ENCODE results near the gene TLCD3B.
A peak's percentile ranks its signal among the peaks of the same experiment; 100 is the strongest.

Gene TLCD3B

DNA sequence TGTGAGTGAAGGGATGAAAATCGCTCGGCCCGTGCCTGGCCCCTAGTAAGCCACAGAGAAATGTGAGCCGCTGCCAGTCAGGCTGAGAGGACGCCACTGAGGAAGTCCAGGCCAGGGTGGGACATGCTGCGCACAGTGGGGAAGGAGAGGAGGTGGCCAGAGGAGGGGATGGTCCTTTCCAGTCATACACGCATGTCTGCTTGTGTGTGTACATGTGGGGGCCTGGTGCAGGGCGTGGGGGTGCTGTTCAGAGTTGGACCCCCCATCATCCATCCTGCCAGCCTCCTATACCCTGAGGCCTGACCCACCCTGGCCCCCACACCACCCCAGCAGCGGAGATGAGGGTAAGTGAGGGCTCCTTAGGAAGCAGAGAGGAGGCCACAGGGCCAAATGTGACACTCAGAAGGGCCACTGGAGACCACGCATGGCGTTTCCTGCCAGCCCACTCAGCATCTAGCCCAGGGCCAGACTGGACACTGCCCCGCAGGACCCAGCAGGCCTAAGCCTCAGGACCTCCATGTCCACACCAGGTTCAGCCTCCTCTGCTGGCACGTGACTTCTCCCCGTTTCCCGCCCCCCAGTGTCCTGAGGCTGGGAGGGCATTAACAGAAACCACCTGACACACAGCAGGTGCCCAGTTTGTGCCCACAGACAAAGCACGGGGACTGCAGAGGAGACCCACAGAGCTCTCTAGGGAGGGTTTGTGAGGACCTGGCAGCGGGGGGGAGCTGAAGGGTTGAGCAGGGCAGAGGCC is 27.2 kb downstream of the TLCD3B start:
- H3K4me3 ChIP-seq (ENCODE audit: low read depth in 1 of 2, low read length in 1 of 2), result no peak overlapping the region
- H3K27me3 ChIP-seq, result peaks cover 4% of the 10 kb centered on the region
- peaks cover 72% of the 10 kb centered on the region for H3K36me3 ChIP-seq
- H3K4me1 ChIP-seq (ENCODE audit: control insufficient read depth in 1 of 2, insufficient read depth in 1 of 2, low read depth in 1 of 2, low read length in 1 of 2), result no peaks in the 10 kb centered on the region
- TF ChIP-seq, protein P1, sequence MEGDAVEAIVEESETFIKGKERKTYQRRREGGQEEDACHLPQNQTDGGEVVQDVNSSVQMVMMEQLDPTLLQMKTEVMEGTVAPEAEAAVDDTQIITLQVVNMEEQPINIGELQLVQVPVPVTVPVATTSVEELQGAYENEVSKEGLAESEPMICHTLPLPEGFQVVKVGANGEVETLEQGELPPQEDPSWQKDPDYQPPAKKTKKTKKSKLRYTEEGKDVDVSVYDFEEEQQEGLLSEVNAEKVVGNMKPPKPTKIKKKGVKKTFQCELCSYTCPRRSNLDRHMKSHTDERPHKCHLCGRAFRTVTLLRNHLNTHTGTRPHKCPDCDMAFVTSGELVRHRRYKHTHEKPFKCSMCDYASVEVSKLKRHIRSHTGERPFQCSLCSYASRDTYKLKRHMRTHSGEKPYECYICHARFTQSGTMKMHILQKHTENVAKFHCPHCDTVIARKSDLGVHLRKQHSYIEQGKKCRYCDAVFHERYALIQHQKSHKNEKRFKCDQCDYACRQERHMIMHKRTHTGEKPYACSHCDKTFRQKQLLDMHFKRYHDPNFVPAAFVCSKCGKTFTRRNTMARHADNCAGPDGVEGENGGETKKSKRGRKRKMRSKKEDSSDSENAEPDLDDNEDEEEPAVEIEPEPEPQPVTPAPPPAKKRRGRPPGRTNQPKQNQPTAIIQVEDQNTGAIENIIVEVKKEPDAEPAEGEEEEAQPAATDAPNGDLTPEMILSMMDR (IDR thresholded peaks at IDR 0.05), result no peak
- no peaks in the 10 kb centered on the region for H3K9me3 ChIP-seq
- no peak overlapping the region for H3K27ac ChIP-seq

DNA sequence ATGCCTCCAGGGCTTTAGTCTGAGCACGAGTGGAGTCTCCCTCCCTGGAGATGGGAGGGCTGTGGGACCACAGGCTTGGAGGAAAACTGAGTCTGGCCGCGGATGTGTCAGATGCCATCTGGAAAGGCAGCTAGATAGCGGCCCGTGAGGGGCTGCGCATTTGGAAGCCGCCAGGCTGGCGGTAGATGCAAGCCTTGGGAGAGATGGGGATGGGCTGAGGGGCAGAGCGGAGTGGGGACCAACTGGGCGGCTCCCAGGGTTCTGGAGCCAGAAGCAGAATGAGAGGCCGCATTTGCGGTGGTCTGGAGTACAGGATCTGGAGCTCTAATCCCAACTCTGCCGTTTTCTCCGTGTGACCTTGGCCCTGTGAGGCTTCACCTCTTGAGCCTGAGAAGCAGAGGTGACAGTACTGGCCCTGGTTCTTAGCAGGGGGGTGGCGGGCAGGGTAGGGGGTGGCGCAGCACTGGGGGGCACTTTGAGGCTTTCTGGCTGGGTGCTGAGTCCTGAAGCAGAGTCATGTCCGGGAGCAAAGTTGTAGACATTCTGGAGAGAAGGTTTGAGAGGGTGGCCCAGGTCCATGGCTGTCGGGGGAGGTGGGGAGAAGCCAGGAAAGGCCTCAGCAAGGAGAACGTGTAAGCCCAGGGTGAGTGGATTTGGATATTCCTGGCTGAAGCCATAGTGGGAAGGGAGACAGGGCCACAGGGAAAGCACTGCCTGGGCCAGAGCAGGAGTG is 28.3 kb downstream of the TLCD3B start:
- H3K27me3 ChIP-seq, result no peaks in the 10 kb centered on the region
- TF ChIP-seq, protein P1 (IDR thresholded peaks at IDR 0.05), result no peak
- H3K36me3 ChIP-seq, result peaks cover 72% of the 10 kb centered on the region
- H3K4me3 ChIP-seq (ENCODE audit: low read depth in 1 of 2, low read length in 1 of 2), result no peak overlapping the region
- H3K4me1 ChIP-seq (ENCODE audit: control insufficient read depth in 1 of 2, insufficient read depth in 1 of 2, low read depth in 1 of 2, low read length in 1 of 2), result no peaks in the 10 kb centered on the region
- H3K9me3 ChIP-seq, result no peaks in the 10 kb centered on the region
- H3K27ac ChIP-seq, result no peak overlapping the region

DNA sequence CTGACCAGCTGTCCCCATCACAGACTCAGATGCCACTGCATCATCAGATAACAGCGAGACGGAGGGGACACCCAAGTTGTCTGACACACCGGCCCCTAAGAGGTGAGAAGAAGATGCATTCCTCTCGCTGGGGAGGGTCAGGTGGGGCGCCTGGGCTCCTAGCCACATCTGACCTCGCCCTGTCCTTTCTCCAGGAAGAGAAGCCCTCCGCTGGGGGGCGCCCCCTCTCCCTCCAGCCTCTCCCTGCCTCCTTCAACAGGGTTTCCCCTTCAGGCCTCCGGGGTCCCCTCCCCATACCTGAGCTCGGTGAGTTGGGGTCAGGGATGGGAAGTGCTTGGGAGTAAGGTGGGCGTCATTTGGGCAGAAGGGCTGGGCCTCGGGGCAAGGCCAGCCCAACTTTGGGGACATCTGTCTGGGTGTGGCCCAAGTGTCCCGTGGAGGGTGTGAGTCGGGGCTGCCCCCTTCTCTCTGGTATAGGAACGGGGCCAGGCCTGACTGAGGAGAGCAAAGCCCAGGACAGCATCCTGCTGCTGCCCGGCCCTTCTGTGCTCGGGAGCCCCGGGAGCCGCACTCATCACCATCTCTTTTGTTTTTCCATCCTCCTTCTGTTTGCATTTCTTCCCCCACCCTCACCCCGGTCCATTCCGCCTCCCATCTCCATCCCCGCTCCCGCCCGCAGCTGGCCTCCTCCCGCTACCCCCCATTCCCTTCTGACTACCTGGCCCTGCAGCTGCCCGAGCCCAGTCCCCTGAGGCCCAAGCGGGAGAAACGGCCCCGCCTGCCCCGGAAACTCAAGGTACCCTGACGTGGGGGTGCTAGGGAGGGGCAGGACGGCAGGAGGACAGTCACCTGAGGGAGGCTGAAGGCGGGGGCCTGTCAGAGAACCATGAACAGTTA is 30.1 kb downstream of the TLCD3B start:
- H3K36me3 ChIP-seq, result peaks cover 67% of the 10 kb centered on the region
- H3K4me3 ChIP-seq (ENCODE audit: low read depth in 1 of 2, low read length in 1 of 2), result no peak overlapping the region
- peaks cover 9% of the 10 kb centered on the region in 2 experiments for H3K4me1 ChIP-seq (ENCODE audit: control insufficient read depth in 1 of 2, insufficient read depth in 1 of 2, low read depth in 1 of 2, low read length in 1 of 2)

DNA sequence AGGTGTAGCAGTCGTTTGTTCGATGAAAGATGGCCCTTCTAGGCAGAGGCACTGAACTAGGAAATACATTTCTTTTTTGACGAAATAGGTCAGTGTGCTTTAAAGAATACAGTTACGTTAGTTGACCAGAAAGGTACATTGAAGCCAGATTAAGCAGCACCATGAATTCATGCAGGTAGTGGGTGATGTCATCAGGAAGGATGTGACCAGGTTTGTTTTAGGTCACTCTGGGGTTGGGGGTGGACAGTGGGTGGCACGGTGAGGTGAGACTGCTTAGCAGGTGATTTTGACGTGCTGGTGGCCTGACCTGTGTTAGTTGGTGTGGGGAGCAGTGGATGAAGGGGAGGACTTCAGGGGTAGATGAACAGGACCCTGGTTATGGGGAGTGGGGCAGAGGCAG is 31.5 kb downstream of the TLCD3B start:
- Histone ChIP-seq H3K36me3 (peaks cover 56% of the 10 kb centered on the region), H3K9me3 (no peaks in the 10 kb centered on the region), H3K27me3 (no peaks in the 10 kb centered on the region), H3K27ac (no peak overlapping the region), H3K4me1 (ENCODE audit: control insufficient read depth in 1 of 2, insufficient read depth in 1 of 2, low read depth in 1 of 2, low read length in 1 of 2) (peaks cover 16% of the 10 kb centered on the region in 2 experiments), H3K4me3 (ENCODE audit: low read depth in 1 of 2, low read length in 1 of 2) (no peak overlapping the region)
- TF ChIP-seq, protein P1 (IDR thresholded peaks at IDR 0.05), result no peak

More for the DNA sequence above, 30.1 kb downstream of the TLCD3B start:
- no peaks in the 10 kb centered on the region for H3K9me3 ChIP-seq
- no peaks in the 10 kb centered on the region for H3K27me3 ChIP-seq
- TF ChIP-seq, protein P1 (IDR thresholded peaks at IDR 0.05), result no peak
- H3K27ac ChIP-seq, result no peak overlapping the region

DNA sequence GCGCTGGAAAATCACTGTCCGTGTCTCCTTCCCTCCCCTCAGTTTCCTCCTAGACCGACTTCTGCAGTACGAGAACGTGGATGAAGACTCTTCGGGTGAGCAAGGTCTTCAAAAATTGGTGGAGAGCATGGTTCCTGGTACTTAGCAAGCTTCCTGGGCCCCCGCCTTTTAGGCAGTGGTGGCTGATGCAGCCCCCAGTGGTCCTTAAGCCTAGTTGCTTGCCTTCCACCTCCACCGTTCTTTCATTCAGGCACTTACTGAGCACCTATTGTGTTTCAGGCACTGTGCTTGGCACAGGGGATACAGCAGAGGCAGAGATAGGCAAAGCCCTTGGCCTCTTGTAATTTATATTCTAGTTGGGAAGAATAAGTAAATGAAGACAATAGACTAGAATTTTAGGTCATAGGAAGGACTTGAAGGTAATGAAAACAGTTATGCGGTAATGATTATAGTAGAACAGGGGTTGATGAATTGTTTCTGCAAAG is 34.3 kb downstream of the TLCD3B start:
- Histone ChIP-seq H3K36me3 (peaks cover 45% of the 10 kb centered on the region), H3K4me3 (ENCODE audit: low read depth in 1 of 2, low read length in 1 of 2) (peak overlapping the region; percentile 100), H3K27me3 (no peaks in the 10 kb centered on the region), H3K4me1 (ENCODE audit: control insufficient read depth in 1 of 2, insufficient read depth in 1 of 2, low read depth in 1 of 2, low read length in 1 of 2) (peaks cover 19 to 25% of the 10 kb centered on the region in 2 experiments), H3K9me3 (no peaks in the 10 kb centered on the region), H3K27ac (peak overlapping the region; percentile 80)
- TF ChIP-seq, protein P1 (IDR thresholded peaks at IDR 0.05), result no peak
